ENCODE results near the gene PEX5L.
"Not testable (repeated sequence)": the region's sequence is repeated elsewhere in the genome, so short reads cannot be mapped to it uniquely, and the experiment has no call there.

The PEX5L gene

GRCh38 chr3:180017846-180018245, 18.9 kb downstream of the PEX5L start:
- Histone ChIP-seq H3K36me3 (replicated peaks; ENCODE audit: low read depth, low read length) (no peaks in the 10 kb centered on the region), H3K27ac (ENCODE audit: low read length) (no peak overlapping the region), H3K9ac (ENCODE audit: low read length) (no peak overlapping the region), H2AFZ (ENCODE audit: low read depth, low read length) (no peak overlapping the region), H3K4me3 (ENCODE audit: low read length) (no peak overlapping the region), H3K27me3 (ENCODE audit: low read depth, low read length) (no peaks in the 10 kb centered on the region), H3K4me2 (ENCODE audit: low read length) (no peak overlapping the region), H3K4me1 (ENCODE audit: low read length) (no peaks in the 10 kb centered on the region), H4K20me1 (ENCODE audit: insufficient read depth, low read length) (no peaks in the 10 kb centered on the region), H3K79me2 (ENCODE audit: low read length) (no peaks in the 10 kb centered on the region), H3K9me3 (ENCODE audit: insufficient read depth, low read length) (no peaks in the 10 kb centered on the region)
- TF ChIP-seq EZH2phosphoT487 (IDR thresholded peaks at IDR 0.05; ENCODE audit: low read depth) = no peak
- no peak for TF ChIP-seq CTCF (IDR thresholded peaks at IDR 0.05; ENCODE audit: low read depth, low read length)

GRCh38 chr3:180011927-180012326, 24.8 kb downstream of the PEX5L start:
- H4K20me1 ChIP-seq (ENCODE audit: insufficient read depth, low read length) = no peaks in the 10 kb centered on the region
- no peaks in the 10 kb centered on the region for H3K27me3 ChIP-seq (ENCODE audit: low read depth, low read length)
- no peak overlapping the region for H2AFZ ChIP-seq (ENCODE audit: low read depth, low read length)
- no peaks in the 10 kb centered on the region for H3K79me2 ChIP-seq (ENCODE audit: low read length)
- no peak overlapping the region for H3K9ac ChIP-seq (ENCODE audit: low read length)
- H3K9me3 ChIP-seq (ENCODE audit: insufficient read depth, low read length) = no peaks in the 10 kb centered on the region
- H3K36me3 ChIP-seq (replicated peaks; ENCODE audit: low read depth, low read length) = no peaks in the 10 kb centered on the region
- TF ChIP-seq CTCF (IDR thresholded peaks at IDR 0.05; ENCODE audit: low read depth, low read length) (no peak), EZH2phosphoT487 (IDR thresholded peaks at IDR 0.05; ENCODE audit: low read depth) (no peak)
- no peak overlapping the region for H3K4me3 ChIP-seq (ENCODE audit: low read length)
- no peak overlapping the region for H3K27ac ChIP-seq (ENCODE audit: low read length)
- H3K4me1 ChIP-seq (ENCODE audit: low read length) = no peaks in the 10 kb centered on the region
- H3K4me2 ChIP-seq (ENCODE audit: low read length) = no peak overlapping the region

- not testable (repeated sequence) for H3K79me2 ChIP-seq (ENCODE audit: low read length); H3K27me3 ChIP-seq (ENCODE audit: low read depth, low read length); H3K9me3 ChIP-seq (ENCODE audit: insufficient read depth, low read length); H2AFZ ChIP-seq (ENCODE audit: low read depth, low read length); H3K36me3 ChIP-seq (replicated peaks; ENCODE audit: low read depth, low read length); H3K27ac ChIP-seq (ENCODE audit: low read length); H3K4me1 ChIP-seq (ENCODE audit: low read length); H3K4me3 ChIP-seq (ENCODE audit: low read length); H3K9ac ChIP-seq (ENCODE audit: low read length); H3K4me2 ChIP-seq (ENCODE audit: low read length); H4K20me1 ChIP-seq (ENCODE audit: insufficient read depth, low read length)
These were observed 28.4 kb downstream of the PEX5L start for GRCh38 chr3:180008318-180008717.

GRCh38 chr3:180004542-180004941, 32.2 kb downstream of the PEX5L start:
- Histone ChIP-seq H3K9me3 (ENCODE audit: insufficient read depth, low read length) (no peaks in the 10 kb centered on the region), H3K79me2 (ENCODE audit: low read length) (no peaks in the 10 kb centered on the region), H3K27ac (ENCODE audit: low read length) (no peak overlapping the region), H2AFZ (ENCODE audit: low read depth, low read length) (no peak overlapping the region), H3K36me3 (replicated peaks; ENCODE audit: low read depth, low read length) (no peaks in the 10 kb centered on the region), H4K20me1 (ENCODE audit: insufficient read depth, low read length) (no peaks in the 10 kb centered on the region), H3K4me3 (ENCODE audit: low read length) (no peak overlapping the region), H3K9ac (ENCODE audit: low read length) (no peak overlapping the region), H3K27me3 (ENCODE audit: low read depth, low read length) (no peaks in the 10 kb centered on the region), H3K4me1 (ENCODE audit: low read length) (no peaks in the 10 kb centered on the region), H3K4me2 (ENCODE audit: low read length) (no peak overlapping the region)
- TF ChIP-seq EZH2phosphoT487 (IDR thresholded peaks at IDR 0.05; ENCODE audit: low read depth) (no peak), CTCF (IDR thresholded peaks at IDR 0.05; ENCODE audit: low read depth, low read length) (no peak)

- H2AFZ ChIP-seq (ENCODE audit: low read depth, low read length) = no peak overlapping the region
- TF ChIP-seq EZH2phosphoT487 (IDR thresholded peaks at IDR 0.05; ENCODE audit: low read depth) = no peak
- no peak for TF ChIP-seq CTCF (IDR thresholded peaks at IDR 0.05; ENCODE audit: low read depth, low read length)
- H3K27ac ChIP-seq (ENCODE audit: low read length) = no peak overlapping the region
- no peaks in the 10 kb centered on the region for H3K4me1 ChIP-seq (ENCODE audit: low read length)
- H3K79me2 ChIP-seq (ENCODE audit: low read length) = no peaks in the 10 kb centered on the region
- H3K36me3 ChIP-seq (replicated peaks; ENCODE audit: low read depth, low read length) = no peaks in the 10 kb centered on the region
- H3K9me3 ChIP-seq (ENCODE audit: insufficient read depth, low read length) = no peaks in the 10 kb centered on the region
- H3K4me3 ChIP-seq (ENCODE audit: low read length) = no peak overlapping the region
- no peaks in the 10 kb centered on the region for H3K27me3 ChIP-seq (ENCODE audit: low read depth, low read length)
- H4K20me1 ChIP-seq (ENCODE audit: insufficient read depth, low read length) = no peaks in the 10 kb centered on the region
- no peak overlapping the region for H3K4me2 ChIP-seq (ENCODE audit: low read length)
- no peak overlapping the region for H3K9ac ChIP-seq (ENCODE audit: low read length)
These were observed 34.7 kb downstream of the PEX5L start for GRCh38 chr3:180002006-180002405.

All from OCI-LY3 (cell line).